Activated T-cell treated with anti-CD3 and anti-CD28 coated beads, Interleukin-2, amount 50 U/mL, for 72 hours (primary cell): ENCODE results near the gene SMC1A. TPM values are rescaled to one million over a fixed set of nuclear protein-coding genes. Genes with fewer than 3 reads are reported as not detected.
"Not testable (repeated sequence)": the region's sequence is repeated elsewhere in the genome, so short reads cannot be mapped to it uniquely, and the experiment has no call there.

Experiments used
- ATAC-seq, 2 donors: fragments of 150-1000 bp; cut with Tn5 transposase; replicated peaks in 1 of 2; 2 replicates each; pipeline ENCODE4 v1.10.0; 2021; ENCODE audit warnings: moderate library complexity in 2 of 2, mild to moderate bottlenecking in 1 of 2
- DNase-seq, 2 donors: peaks; one replicate each; pipeline ENCODE4 v3.0.0; 2021 to 2022; ENCODE audit warnings: mixed read lengths in 1 of 2
- H3K27ac Mint-ChIP-seq: one replicate; pipeline ENCODE4 v1.8.0; 2022; ENCODE audit warnings: mild to moderate bottlenecking, moderate library complexity, mixed read lengths
- H3K27me3 Mint-ChIP-seq: one replicate; pipeline ENCODE4 v1.8.0; 2022; ENCODE audit warnings: low read depth, mixed read lengths
- H3K36me3 Mint-ChIP-seq, 2 donors: one replicate each; pipeline ENCODE4 v1.8.0; 2022; ENCODE audit warnings: mixed read lengths in 2 of 2, mild to moderate bottlenecking in 1 of 2; ENCODE audit not compliant: insufficient read depth in 2 of 2
- H3K4me1 Mint-ChIP-seq: one replicate; pipeline ENCODE4 v1.8.0; 2022; ENCODE audit warnings: low read depth, mixed read lengths
- H3K4me3 Mint-ChIP-seq, 2 donors: one replicate each; pipeline ENCODE4 v1.8.0; 2022; ENCODE audit warnings: mild to moderate bottlenecking in 2 of 2, mixed read lengths in 2 of 2, moderate library complexity in 2 of 2
- H3K9me3 Mint-ChIP-seq, 2 donors: one replicate each; pipeline ENCODE4 v1.8.0; 2022; ENCODE audit warnings: mixed read lengths in 2 of 2
- total RNA-seq, 2 donors: library from RNA; stranded (reverse); gene quantifications; one replicate each; pipeline ENCODE4 v1.2.3, GENCODE V29; 2022

Gene SMC1A
- total RNA-seq, 2 donors from 2014 or later: 104 to 188 TPM

GRCh38 chrX:53398216-53398615 is 24.2 kb downstream of the SMC1A start:
- peak; percentile 46 to 82 for ATAC-seq
- DNase-seq: no peak
- H3K4me1 Mint-ChIP-seq: no peaks in the 10 kb centered on the region
- H3K9me3 Mint-ChIP-seq: no peaks in the 10 kb centered on the region
- H3K27ac Mint-ChIP-seq: peak overlapping the region; percentile 47
- peaks cover 14 to 38% of the 10 kb centered on the region in 2 donors for H3K36me3 Mint-ChIP-seq
- H3K4me3 Mint-ChIP-seq: no peak overlapping the region
- no peaks in the 10 kb centered on the region for H3K27me3 Mint-ChIP-seq

- no peaks in the 10 kb centered on the region for H3K9me3 Mint-ChIP-seq
- H3K4me3 Mint-ChIP-seq: no peak overlapping the region
- peaks cover 10 to 30% of the 10 kb centered on the region in 2 donors for H3K36me3 Mint-ChIP-seq
- H3K27ac Mint-ChIP-seq: no peak overlapping the region
- no peaks in the 10 kb centered on the region for H3K27me3 Mint-ChIP-seq
- no peak for DNase-seq
- no peak for ATAC-seq
- no peaks in the 10 kb centered on the region for H3K4me1 Mint-ChIP-seq
These were observed 26.7 kb downstream of the SMC1A start for GRCh38 chrX:53395605-53396298.

GRCh38 chrX:53383376-53384076 is 38.9 kb downstream of the SMC1A start:
- no peaks in the 10 kb centered on the region for H3K27me3 Mint-ChIP-seq
- H3K4me3 Mint-ChIP-seq: no peak overlapping the region
- H3K27ac Mint-ChIP-seq: peak overlapping the region; percentile 38
- ATAC-seq: no peak
- no peaks in the 10 kb centered on the region for H3K9me3 Mint-ChIP-seq
- H3K4me1 Mint-ChIP-seq: no peaks in the 10 kb centered on the region
- H3K36me3 Mint-ChIP-seq: peaks cover 0 to 27% of the 10 kb centered on the region in 2 donors
- no peak for DNase-seq

- H3K4me1 Mint-ChIP-seq: no peaks in the 10 kb centered on the region
- peak in 1 of 2 donors; percentile 11 for ATAC-seq
- no peak for DNase-seq
These were observed 42.7 kb downstream of the SMC1A start for GRCh38 chrX:53379747-53380146.

GRCh38 chrX:53379008-53379710 is 43.3 kb downstream of the SMC1A start:
- H3K36me3 Mint-ChIP-seq: peaks cover 0 to 24% of the 10 kb centered on the region in 2 donors
- peak; percentile 46 to 76 for ATAC-seq

More at GRCh38 chrX:53379747-53380146, 42.7 kb downstream of the SMC1A start:
- Mint-ChIP-seq H3K9me3 (no peaks in the 10 kb centered on the region), H3K4me3 (no peak overlapping the region), H3K27ac (no peak overlapping the region), H3K36me3 (peaks cover 0 to 24% of the 10 kb centered on the region in 2 donors), H3K27me3 (no peaks in the 10 kb centered on the region)

GRCh38 chrX:53377464-53377863 is 45.0 kb downstream of the SMC1A start:
- H3K27ac Mint-ChIP-seq: no peak overlapping the region
- ATAC-seq: no peak

More at GRCh38 chrX:53379008-53379710, 43.3 kb downstream of the SMC1A start:
- Mint-ChIP-seq H3K4me1 (no peaks in the 10 kb centered on the region), H3K27ac (no peak overlapping the region), H3K9me3 (no peaks in the 10 kb centered on the region), H3K27me3 (no peaks in the 10 kb centered on the region), H3K4me3 (no peak overlapping the region)
- no peak for DNase-seq

GRCh38 chrX:53376888-53377287 is 45.6 kb downstream of the SMC1A start:
- no peak overlapping the region for H3K4me3 Mint-ChIP-seq
- H3K9me3 Mint-ChIP-seq: no peaks in the 10 kb centered on the region
- peaks cover 3 to 15% of the 10 kb centered on the region in 2 donors for H3K36me3 Mint-ChIP-seq
- H3K27me3 Mint-ChIP-seq: no peaks in the 10 kb centered on the region
- H3K27ac Mint-ChIP-seq: no peak overlapping the region
- DNase-seq (no peak), ATAC-seq (no peak)
- no peaks in the 10 kb centered on the region for H3K4me1 Mint-ChIP-seq

More at GRCh38 chrX:53377464-53377863, 45.0 kb downstream of the SMC1A start:
- Mint-ChIP-seq H3K27me3 (no peaks in the 10 kb centered on the region), H3K4me3 (no peak overlapping the region), H3K9me3 (no peaks in the 10 kb centered on the region), H3K36me3 (peaks cover 3 to 15% of the 10 kb centered on the region in 2 donors), H3K4me1 (no peaks in the 10 kb centered on the region)
- no peak for DNase-seq

- Mint-ChIP-seq H3K36me3 (peaks cover 3 to 7% of the 10 kb centered on the region in 2 donors), H3K4me3 (no peak overlapping the region), H3K27me3 (no peaks in the 10 kb centered on the region), H3K4me1 (no peaks in the 10 kb centered on the region), H3K27ac (no peak overlapping the region), H3K9me3 (peaks cover 0 to 1% of the 10 kb centered on the region in 2 donors)
- no peak for DNase-seq
- no peak for ATAC-seq
These were observed 47.5 kb downstream of the SMC1A start for GRCh38 chrX:53374923-53375322.

GRCh38 chrX:53374222-53374820 is 48.1 kb downstream of the SMC1A start:
- Mint-ChIP-seq H3K27me3 (no peaks in the 10 kb centered on the region), H3K9me3 (peaks cover 0 to 1% of the 10 kb centered on the region in 2 donors), H3K27ac (no peak overlapping the region), H3K36me3 (peaks cover 3 to 7% of the 10 kb centered on the region in 2 donors), H3K4me3 (no peak overlapping the region), H3K4me1 (no peaks in the 10 kb centered on the region)
- DNase-seq: no peak
- ATAC-seq: no peak

GRCh38 chrX:53373307-53373706 is 49.1 kb downstream of the SMC1A start:
- Mint-ChIP-seq H3K4me3 (no peak overlapping the region), H3K4me1 (no peaks in the 10 kb centered on the region), H3K36me3 (peaks cover 3 to 6% of the 10 kb centered on the region in 2 donors), H3K9me3 (peaks cover 0 to 1% of the 10 kb centered on the region in 2 donors), H3K27me3 (no peaks in the 10 kb centered on the region), H3K27ac (no peak overlapping the region)
- no peak for DNase-seq
- no peak for ATAC-seq

GRCh38 chrX:53366454-53366853 is 56.0 kb downstream of the SMC1A start:
- not testable (repeated sequence) for H3K4me3 Mint-ChIP-seq, DNase-seq, H3K9me3 Mint-ChIP-seq, H3K36me3 Mint-ChIP-seq, H3K27me3 Mint-ChIP-seq, H3K27ac Mint-ChIP-seq, H3K4me1 Mint-ChIP-seq
- ATAC-seq: peak in 1 of 2 donors; percentile 30

- H3K27ac Mint-ChIP-seq: no peak overlapping the region
- no peaks in the 10 kb centered on the region for H3K36me3 Mint-ChIP-seq
- DNase-seq (no peak), ATAC-seq (no peak)
- no peaks in the 10 kb centered on the region for H3K4me1 Mint-ChIP-seq
- no peaks in the 10 kb centered on the region for H3K9me3 Mint-ChIP-seq
- H3K27me3 Mint-ChIP-seq: peaks cover 5% of the 10 kb centered on the region
- H3K4me3 Mint-ChIP-seq: no peak overlapping the region
These were observed 60.0 kb downstream of the SMC1A start for GRCh38 chrX:53362449-53362848.
